K562 (cell line): ENCODE measurements around the gene C5orf24. TPM values are rescaled to one million over a fixed set of nuclear protein-coding genes. Genes with fewer than 3 reads are reported as not detected.

Source experiments
- CBFA2T3 ChIP-seq: fragments of 450-650 bp; IDR thresholded peaks from 2 replicates; pipeline ENCODE4 v1.6.1; 2017
- DNMT1 ChIP-seq: fragments of 450-650 bp; IDR thresholded peaks from 2 replicates; pipeline ENCODE4 v1.6.1; 2016; ENCODE audit warnings: antibody characterized with exemption, mild to moderate bottlenecking
- HDAC2 ChIP-seq: fragments of 450-650 bp; IDR thresholded peaks from 2 replicates; pipeline ENCODE4 v1.6.1; 2016; ENCODE audit warnings: mild to moderate bottlenecking
- NCOA6 ChIP-seq: fragments of 450-650 bp; IDR thresholded peaks from 2 replicates; pipeline ENCODE4 v1.6.1; 2017; ENCODE audit warnings: mild to moderate bottlenecking
- PRMT5 ChIP-seq: sonication (generic); formaldehyde crosslinking; IDR thresholded peaks from 2 replicates; pipeline ENCODE4 v1.5.0; 2020; ENCODE audit warnings: missing genetic modification reagents
- REST ChIP-seq, 2 experiments: fragments of 450-650 bp; formaldehyde crosslinking in 1 of 2; IDR thresholded peaks; 2 replicates each; pipeline versions ENCODE4 v1.4.0 to v1.6.1; 2014 to 2020; ENCODE audit warnings: mild to moderate bottlenecking in 2 of 2, borderline replicate concordance in 1 of 2, low read depth in 1 of 2
- SLC30A9 ChIP-seq: fragments of 250-450 bp; sonication (Bioruptor Pico); IDR thresholded peaks from 2 replicates; pipeline ENCODE4 v1.8.0; 2022; ENCODE audit warnings: mild to moderate bottlenecking, moderate library complexity
- SMC3 ChIP-seq: conservative IDR thresholded peaks from 2 replicates; pipeline ENCODE4 v1.6.1; 2011; ENCODE audit warnings: low read depth, low read length, improper control_type of control experiment; ENCODE audit not compliant: insufficient read depth
- THAP12 ChIP-seq: fragments of 250-450 bp; sonication (Bioruptor Pico); IDR thresholded peaks from 2 replicates; pipeline ENCODE4 v1.9.0; 2021; ENCODE audit warnings: mild to moderate bottlenecking, inconsistent platforms
- ZNF609 ChIP-seq: sonication (generic); formaldehyde crosslinking; IDR thresholded peaks from 2 replicates; pipeline ENCODE4 v1.8.1; 2023; ENCODE audit warnings: missing genetic modification reagents, mild to moderate bottlenecking, borderline replicate concordance
- ZNF717 ChIP-seq: fragments of 250-450 bp; sonication (Bioruptor Pico); IDR thresholded peaks from 2 replicates; pipeline ENCODE4 v1.5.0; 2021
- polyA plus RNA-seq, 8 experiments: library from polyadenylated mRNA; depleted of rRNA in 4 of 8; stranded (reverse) in 5 of 8; unstranded in 3 of 8; fragments of >200 nt; fragmentation: Nextera tagmentation in 2 of 8; fragmentation: Illumina TruSeq in 1 of 8; extraction: Ambion mirVana in 2 of 8; extraction: Trizol in 1 of 8; gene quantifications; 2 replicates each; pipeline versions ENCODE4 v1.2.1 to v1.2.3, GENCODE V29; 2011 to 2014; ENCODE audit warnings: inconsistent platforms in 1 of 8, missing spikeins in 1 of 8
- total RNA-seq, 7 experiments: library from RNA; depleted of rRNA in 6 of 7; stranded (reverse); fragments of >200 nt in 6 of 7; fragmentation: Illumina TruSeq in 2 of 7; extraction: Trizol in 2 of 7; gene quantifications; 2 replicates each; pipeline versions ENCODE4 v1.2.1 to v1.2.3, GENCODE V29; 2011 to 2021; ENCODE audit warnings: low replicate concordance in 1 of 7

The C5orf24 gene
- total and polyA plus RNA-seq, 9 of the 15 experiments (the other 6 are each of a cell fraction or from before 2014, with no cell fraction given) = 8.9 to 38.6 (median 28.4) TPM

- TF ChIP-seq ZNF609 (CRISPR knock-in tag) (no peak), DNMT1 (no peak), CBFA2T3 (no peak), ZNF717 (CRISPR knock-in tag) (no peak), SLC30A9 (CRISPR knock-in tag) (no peak), REST (IDR thresholded peaks at IDR 0.05; ENCODE audit: borderline replicate concordance) (no peak), REST (CRISPR knock-in tag; IDR thresholded peaks at IDR 0.05; ENCODE audit: low read depth) (peak; percentile 89), THAP12 (CRISPR knock-in tag) (peak; percentile 97), HDAC2 (peak; percentile 43; the same call in 1 of the 2 replicates), SMC3 (no peak), PRMT5 (CRISPR knock-in tag) (no peak), NCOA6 (peak; percentile 65; the same call in 1 of the 2 replicates)
Observed at GRCh38 chr5:134845852-134846640, at the start of gene C5orf24 (continued).
